NCI-H1092 (cell line): ENCODE data around the gene PRPS2.

Experiments
- DNase-seq: peaks from one replicate; lab custom pipeline; 2025; lab: John Stamatoyannopoulos, UW

PRPS2 gene

GRCh38 chrX:12791257-12792228 lies at the start of gene PRPS2:
PRPS2 (plus strand) TSS chrX:12791412; CDS start chrX:12791498, 86 bp downstream.
- peak; percentile 68 for DNase-seq

- DNase-seq, result no peak
These were observed 49.8 kb upstream of the PRPS2 start for GRCh38 chrX:12741416-12741815.

GRCh38 chrX:12747433-12747832 lies 43.8 kb upstream of the PRPS2 start:
- DNase-seq, result no peak

GRCh38 chrX:12751887-12752286 lies 39.3 kb upstream of the PRPS2 start:
- DNase-seq, result no peak

GRCh38 chrX:12753366-12753765 lies 37.8 kb upstream of the PRPS2 start:
- no peak for DNase-seq

GRCh38 chrX:12758291-12758690 lies 32.9 kb upstream of the PRPS2 start:
- DNase-seq, result no peak

- DNase-seq, result no peak
These were observed 23.4 kb upstream of the PRPS2 start for GRCh38 chrX:12767856-12768255.

- no peak for DNase-seq
These were observed 22.7 kb upstream of the PRPS2 start for GRCh38 chrX:12768491-12768890.

- no peak for DNase-seq
These were observed 20.8 kb upstream of the PRPS2 start for GRCh38 chrX:12770440-12770839.

- DNase-seq, result no peak
These were observed 19.7 kb upstream of the PRPS2 start for GRCh38 chrX:12771445-12772069.

- no peak for DNase-seq
These were observed 13.5 kb upstream of the PRPS2 start for GRCh38 chrX:12777670-12778069.

GRCh38 chrX:12779534-12779933 lies 11.7 kb upstream of the PRPS2 start:
- no peak for DNase-seq

- DNase-seq, result no peak
These were observed 2.6 kb upstream of the PRPS2 start for GRCh38 chrX:12788645-12789044.

- no peak for DNase-seq
These were observed 1.2 kb upstream of the PRPS2 start for GRCh38 chrX:12789976-12790375.

- DNase-seq, result no peak
These were observed 341 bp upstream of the PRPS2 start for GRCh38 chrX:12790885-12791256.

- DNase-seq, result no peak
These were observed 1.5 kb downstream of the PRPS2 start for GRCh38 chrX:12792711-12793110.

GRCh38 chrX:12794654-12795053 lies 3.4 kb downstream of the PRPS2 start:
- DNase-seq, result no peak

- no peak for DNase-seq
These were observed 7.4 kb downstream of the PRPS2 start for GRCh38 chrX:12798601-12799000.

- no peak for DNase-seq
These were observed 7.9 kb downstream of the PRPS2 start for GRCh38 chrX:12799118-12799517.

GRCh38 chrX:12802741-12803140 lies 11.5 kb downstream of the PRPS2 start:
- DNase-seq, result no peak

GRCh38 chrX:12804655-12805054 lies 13.4 kb downstream of the PRPS2 start:
- DNase-seq, result no peak

- DNase-seq, result no peak
These were observed 14.1 kb downstream of the PRPS2 start for GRCh38 chrX:12805333-12805732.

GRCh38 chrX:12811658-12812057 lies 20.4 kb downstream of the PRPS2 start:
- no peak for DNase-seq
